Measurements from ENCODE around the gene DSCAM.

DSCAM gene

GRCh38 chr21:40020651-40021050, 826.3 kb downstream of the DSCAM start:
- no peak for DNase-seq

- no peak for DNase-seq
Measured at GRCh38 chr21:40018871-40019475, 828.0 kb downstream of the DSCAM start.

- no peak for DNase-seq
Measured at GRCh38 chr21:40016667-40017066, 830.3 kb downstream of the DSCAM start.

GRCh38 chr21:40016234-40016633, 830.7 kb downstream of the DSCAM start:
- no peak for DNase-seq

GRCh38 chr21:40015818-40016217, 831.1 kb downstream of the DSCAM start:
- DNase-seq = no peak

- no peak for DNase-seq
Measured at GRCh38 chr21:40014394-40014793, 832.6 kb downstream of the DSCAM start.

GRCh38 chr21:40013001-40013735, 833.8 kb downstream of the DSCAM start:
- no peak for DNase-seq

GRCh38 chr21:40011371-40011770, 835.6 kb downstream of the DSCAM start:
- DNase-seq = no peak

GRCh38 chr21:40002978-40003377, 844.0 kb downstream of the DSCAM start:
- no peak for DNase-seq

GRCh38 chr21:39984286-39984991, 862.5 kb downstream of the DSCAM start:
- no peak for DNase-seq

- DNase-seq = no peak
Measured at GRCh38 chr21:39980241-39980820, 866.6 kb downstream of the DSCAM start.

- no peak for DNase-seq
Measured at GRCh38 chr21:39979321-39979720, 867.6 kb downstream of the DSCAM start.

- no peak for DNase-seq
Measured at GRCh38 chr21:39976800-39977199, 870.2 kb downstream of the DSCAM start.

- DNase-seq = no peak
Measured at GRCh38 chr21:39972976-39973770, 873.8 kb downstream of the DSCAM start.

- no peak for DNase-seq
Measured at GRCh38 chr21:39972471-39972870, 874.5 kb downstream of the DSCAM start.

GRCh38 chr21:39971956-39972355, 875.0 kb downstream of the DSCAM start:
- no peak for DNase-seq

- DNase-seq = no peak
Measured at GRCh38 chr21:39969691-39970364, 877.1 kb downstream of the DSCAM start.

GRCh38 chr21:39968010-39968409, 878.9 kb downstream of the DSCAM start:
- no peak for DNase-seq

GRCh38 chr21:39966786-39967185, 880.2 kb downstream of the DSCAM start:
- no peak for DNase-seq

GRCh38 chr21:39965026-39965425, 881.9 kb downstream of the DSCAM start:
- DNase-seq = no peak

GRCh38 chr21:39961251-39961650, 885.7 kb downstream of the DSCAM start:
- no peak for DNase-seq
